ENCODE data around the gene TMPRSS12. TPM values are rescaled to one million over a fixed set of nuclear protein-coding genes. Genes with fewer than 3 reads are reported as not detected.

Gene TMPRSS12, protein sequence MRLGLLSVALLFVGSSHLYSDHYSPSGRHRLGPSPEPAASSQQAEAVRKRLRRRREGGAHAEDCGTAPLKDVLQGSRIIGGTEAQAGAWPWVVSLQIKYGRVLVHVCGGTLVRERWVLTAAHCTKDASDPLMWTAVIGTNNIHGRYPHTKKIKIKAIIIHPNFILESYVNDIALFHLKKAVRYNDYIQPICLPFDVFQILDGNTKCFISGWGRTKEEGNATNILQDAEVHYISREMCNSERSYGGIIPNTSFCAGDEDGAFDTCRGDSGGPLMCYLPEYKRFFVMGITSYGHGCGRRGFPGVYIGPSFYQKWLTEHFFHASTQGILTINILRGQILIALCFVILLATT
- not detected in 2 replicates for total RNA-seq

DNA sequence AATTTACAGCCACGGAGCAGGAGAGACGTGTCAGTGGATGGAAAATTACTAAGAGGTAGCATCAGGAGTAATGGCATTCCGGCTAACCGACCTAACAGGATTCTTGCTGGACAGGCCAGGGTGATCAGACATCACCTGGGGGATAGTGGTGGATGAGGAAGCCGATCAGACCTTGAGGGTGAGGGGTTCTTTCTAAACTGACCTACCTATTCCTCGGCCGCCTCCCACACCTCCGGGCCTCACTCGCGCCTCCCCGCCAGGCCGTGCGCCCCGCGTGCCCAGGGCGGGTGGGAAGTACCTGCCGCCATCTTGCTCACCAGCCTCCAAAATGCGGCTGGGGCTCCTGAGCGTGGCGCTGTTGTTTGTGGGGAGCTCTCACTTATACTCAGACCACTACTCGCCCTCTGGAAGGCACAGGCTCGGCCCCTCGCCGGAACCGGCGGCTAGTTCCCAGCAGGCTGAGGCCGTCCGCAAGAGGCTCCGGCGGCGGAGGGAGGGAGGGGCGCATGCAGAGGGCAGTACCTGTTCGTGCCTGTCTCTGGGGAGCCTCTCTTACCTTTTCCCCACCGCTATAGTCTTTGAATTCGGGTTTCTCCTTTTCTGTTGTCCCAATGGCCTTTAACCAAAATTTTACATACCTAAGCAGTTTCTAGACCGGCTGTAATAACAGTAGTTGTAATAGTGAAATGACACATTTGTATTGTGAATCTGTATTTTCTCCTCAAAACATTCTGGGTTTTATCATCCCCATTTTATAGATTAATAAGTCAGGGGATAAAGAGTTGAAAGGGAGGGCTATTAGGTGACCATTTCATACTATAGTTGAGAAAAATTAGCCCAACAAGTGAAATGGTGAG is at the start of gene TMPRSS12:
TSS of gene TMPRSS12 (plus strand) at position 290 of the 857 bp plus-strand sequence. CDS start at position 329, 39 bp downstream.

Other genes with a start within 250 kb of the TMPRSS12 start
- gene ATF1, start 78.8 kb upstream of the TMPRSS12 start, total RNA-seq: 33.0 and 37.7 TPM in 2 replicates
- not detected in 2 replicates for gene HIGD1C, start 109.6 kb downstream of the TMPRSS12 start, total RNA-seq
- 39.9 and 54.2 TPM in 2 replicates for gene SLC11A2, start 183.5 kb downstream of the TMPRSS12 start, total RNA-seq
- 33.0 and 87.0 TPM in 2 replicates for gene LETMD1, start 205.4 kb downstream of the TMPRSS12 start, total RNA-seq
- gene CSRNP2, start 240.7 kb downstream of the TMPRSS12 start, total RNA-seq: 12.4 and 25.5 TPM in 2 replicates

All from tracheal epithelial cell (primary cell).